Liver (tissue), 9 donors: ENCODE data around the gene KLF6. TPM values are rescaled to one million over a fixed set of nuclear protein-coding genes. Genes with fewer than 3 reads are reported as not detected.

Experiments used
- DNase-seq: peaks from one replicate; pipeline ENCODE4 v3.0.0-alpha.2; 2017; ENCODE audit warnings: low spot score
- H3K27ac ChIP-seq, 2 donors: one replicate each; pipeline ENCODE4 v1.7.0; 2013; ENCODE audit warnings: inconsistent platforms in 2 of 2, low read length in 2 of 2, control low read depth in 1 of 2, low read depth in 1 of 2, mild to moderate bottlenecking in 1 of 2
- H3K27me3 ChIP-seq, 4 donors: one replicate each; pipeline versions ENCODE4 v1.6.1 to v1.7.0; 2013; ENCODE audit warnings: low read length in 3 of 4, inconsistent platforms in 1 of 4, mild to moderate bottlenecking in 1 of 4, moderate library complexity in 1 of 4; ENCODE audit not compliant: control insufficient read depth in 4 of 4, insufficient read depth in 4 of 4
- H3K36me3 ChIP-seq, 4 donors: one replicate each; pipeline versions ENCODE4 v1.6.1 to v1.7.0; 2013; ENCODE audit warnings: low read length in 3 of 4, mild to moderate bottlenecking in 3 of 4, low read depth in 1 of 4, moderate library complexity in 1 of 4; ENCODE audit not compliant: control insufficient read depth in 4 of 4, insufficient read depth in 3 of 4
- H3K4me1 ChIP-seq, 4 donors: one replicate each; pipeline versions ENCODE4 v1.6.1 to v1.7.0; 2013; ENCODE audit warnings: low read length in 3 of 4, mild to moderate bottlenecking in 3 of 4, moderate library complexity in 1 of 4; ENCODE audit not compliant: control insufficient read depth in 4 of 4, insufficient read depth in 4 of 4
- H3K4me3 ChIP-seq, 3 donors: one replicate each; pipeline versions ENCODE4 v1.6.1 to v1.7.0; 2013; ENCODE audit warnings: low read length in 3 of 3, control low read depth in 1 of 3, low read depth in 1 of 3, mild to moderate bottlenecking in 1 of 3
- H3K9ac ChIP-seq, 2 donors: one replicate each; pipeline ENCODE4 v1.7.0; 2013; ENCODE audit warnings: low read length in 2 of 2, mild to moderate bottlenecking in 2 of 2, moderate library complexity in 2 of 2, control low read depth in 1 of 2, low read depth in 1 of 2
- H3K9me3 ChIP-seq, 4 donors: one replicate each; pipeline versions ENCODE4 v1.6.1 to v1.7.0; 2013; ENCODE audit warnings: low read length in 3 of 4; ENCODE audit not compliant: control insufficient read depth in 4 of 4
- ATF3 ChIP-seq: IDR thresholded peaks from 2 replicates; pipeline ENCODE4 v1.6.1; 2016; ENCODE audit warnings: antibody characterized with exemption
- EGR1 ChIP-seq, 2 donors: IDR thresholded peaks; 2 replicates each; pipeline ENCODE4 v1.6.1; 2016 to 2018; ENCODE audit warnings: antibody characterized with exemption in 2 of 2, low read depth in 2 of 2
- FOXA1 ChIP-seq: IDR thresholded peaks from 2 replicates; pipeline ENCODE4 v1.6.1; 2016; ENCODE audit warnings: antibody characterized with exemption
- FOXA2 ChIP-seq: IDR thresholded peaks from 2 replicates; pipeline ENCODE4 v1.6.1; 2016; ENCODE audit warnings: antibody characterized with exemption
- GABPA ChIP-seq, 2 donors: IDR thresholded peaks in 1 of 2; conservative IDR thresholded peaks in 1 of 2; 2 replicates each; pipeline ENCODE4 v1.6.1; 2016; ENCODE audit warnings: antibody characterized with exemption in 2 of 2, mild to moderate bottlenecking in 1 of 2, moderate library complexity in 1 of 2
- HNF4A ChIP-seq, 2 donors: conservative IDR thresholded peaks; 2 replicates each; pipeline ENCODE4 v1.6.1; 2016; ENCODE audit warnings: antibody characterized with exemption in 2 of 2, mild to moderate bottlenecking in 2 of 2
- HNF4G ChIP-seq: IDR thresholded peaks from 2 replicates; pipeline ENCODE4 v1.6.1; 2016; ENCODE audit warnings: antibody characterized with exemption
- JUND ChIP-seq, 2 donors: IDR thresholded peaks; 2 replicates each; pipeline ENCODE4 v1.6.1; 2016; ENCODE audit warnings: antibody characterized with exemption in 2 of 2
- MAX ChIP-seq: IDR thresholded peaks from 2 replicates; pipeline ENCODE4 v1.6.1; 2016; ENCODE audit warnings: antibody characterized with exemption
- NR2F2 ChIP-seq: IDR thresholded peaks from 2 replicates; pipeline ENCODE4 v1.6.1; 2016; ENCODE audit warnings: antibody characterized with exemption
- RAD21 ChIP-seq, 2 donors: IDR thresholded peaks; 2 replicates each; pipeline ENCODE4 v1.6.1; 2016; ENCODE audit warnings: antibody characterized with exemption in 2 of 2, mild to moderate bottlenecking in 2 of 2
- RXRA ChIP-seq, 2 donors: IDR thresholded peaks; 2 replicates each; pipeline ENCODE4 v1.6.1; 2017 to 2018; ENCODE audit warnings: antibody characterized with exemption in 2 of 2, mild to moderate bottlenecking in 1 of 2
- SP1 ChIP-seq: IDR thresholded peaks from 2 replicates; pipeline ENCODE4 v1.6.1; 2018; ENCODE audit warnings: antibody characterized with exemption, mild to moderate bottlenecking
- TAF1 ChIP-seq: conservative IDR thresholded peaks from 2 replicates; pipeline ENCODE4 v1.6.1; 2016; ENCODE audit warnings: antibody characterized with exemption, mild to moderate bottlenecking
- YY1 ChIP-seq: IDR thresholded peaks from 2 replicates; pipeline ENCODE4 v1.6.1; 2016; ENCODE audit warnings: antibody characterized with exemption, mild to moderate bottlenecking
- ZBTB33 ChIP-seq: IDR thresholded peaks from 2 replicates; pipeline ENCODE4 v1.6.1; 2016; ENCODE audit warnings: antibody characterized with exemption
- WGBS: extraction: QIAGEN DNeasy Blood & Tissue Kit; methylation state at CpG from one replicate; pipeline ENCODE4 v1.1.7; 2013; 5-methylcytosine and 5-hydroxymethylcytosine counted together
- polyA plus RNA-seq, 2 donors: library from polyadenylated mRNA; stranded (reverse) in 1 of 2; unstranded in 1 of 2; fragments of 200-250 nt in 1 of 2; fragments of >200 nt in 1 of 2; fragmentation: Nextera tagmentation in 1 of 2; extraction: Ambion mirVana in 1 of 2; gene quantifications; one replicate each; pipeline versions ENCODE4 v1.2.1 to v1.2.3, GENCODE V29; 2013 to 2015
- total RNA-seq, 2 donors: library from RNA; depleted of rRNA; stranded (reverse); fragments of >200 nt; gene quantifications; one replicate each; pipeline ENCODE4 v1.2.3, GENCODE V29; 2014
- TF ChIP-seq, protein P1 (sequence below): fragments of 150-350 bp; IDR thresholded peaks from 2 replicates; pipeline ENCODE4 v1.5.1; 2017; ENCODE audit warnings: improper control_type of control experiment, low read depth, low read length; ENCODE audit not compliant: missing input control
- TF ChIP-seq, protein P2 (sequence below): IDR thresholded peaks from 2 replicates; pipeline ENCODE4 v1.6.1; 2016; ENCODE audit warnings: antibody characterized with exemption, mild to moderate bottlenecking
- donor health status: healthy.
- donor health status: healthy.
- donor health status: healthy.
- donor health status: healthy.
- donor health status: healthy.

KLF6 gene
- total and polyA plus RNA-seq, 4 donors, result 11.0 to 124 (median 22.2) TPM

- no peak for TF ChIP-seq ZBTB33
Observed at GRCh38 chr10:3803927-3804741, 19.1 kb upstream of the KLF6 start (continued).

- H3K27me3 ChIP-seq, result no peaks in the 10 kb centered on the region
- peaks cover 0 to 22% (median 5%) of the 10 kb centered on the region in 4 donors for H3K4me1 ChIP-seq
- 42% methylated on average over 11 of the region's 11 CpGs for WGBS
- no peak overlapping the region for H3K4me3 ChIP-seq
- DNase-seq, result no peak
- H3K27ac ChIP-seq, result peak overlapping the region; percentile 80 to 86
- TF ChIP-seq EGR1 (IDR thresholded peaks at IDR 0.05; ENCODE audit: low read depth in 2 of 2) (no peak), MAX (peak; percentile 59), HNF4G (no peak), TAF1 (no peak), ZBTB33 (no peak), SP1 (peak; percentile 66), NR2F2 (no peak), RXRA (IDR thresholded peaks at IDR 0.05) (peak in 1 of 2 donors; percentile 58), GABPA (IDR thresholded peaks at IDR 0.05 in 1 of 2, conservative IDR thresholded peaks at IDR 0.05 in 1 of 2) (no peak), JUND (IDR thresholded peaks at IDR 0.05) (peak in 1 of 2 donors; percentile 43), FOXA1 (no peak), RAD21 (IDR thresholded peaks at IDR 0.05) (peak; percentile 41 to 50), FOXA2 (no peak), HNF4A (conservative IDR thresholded peaks at IDR 0.05) (peak; percentile 15 to 37), ATF3 (no peak), YY1 (no peak)
- TF ChIP-seq, protein P1, sequence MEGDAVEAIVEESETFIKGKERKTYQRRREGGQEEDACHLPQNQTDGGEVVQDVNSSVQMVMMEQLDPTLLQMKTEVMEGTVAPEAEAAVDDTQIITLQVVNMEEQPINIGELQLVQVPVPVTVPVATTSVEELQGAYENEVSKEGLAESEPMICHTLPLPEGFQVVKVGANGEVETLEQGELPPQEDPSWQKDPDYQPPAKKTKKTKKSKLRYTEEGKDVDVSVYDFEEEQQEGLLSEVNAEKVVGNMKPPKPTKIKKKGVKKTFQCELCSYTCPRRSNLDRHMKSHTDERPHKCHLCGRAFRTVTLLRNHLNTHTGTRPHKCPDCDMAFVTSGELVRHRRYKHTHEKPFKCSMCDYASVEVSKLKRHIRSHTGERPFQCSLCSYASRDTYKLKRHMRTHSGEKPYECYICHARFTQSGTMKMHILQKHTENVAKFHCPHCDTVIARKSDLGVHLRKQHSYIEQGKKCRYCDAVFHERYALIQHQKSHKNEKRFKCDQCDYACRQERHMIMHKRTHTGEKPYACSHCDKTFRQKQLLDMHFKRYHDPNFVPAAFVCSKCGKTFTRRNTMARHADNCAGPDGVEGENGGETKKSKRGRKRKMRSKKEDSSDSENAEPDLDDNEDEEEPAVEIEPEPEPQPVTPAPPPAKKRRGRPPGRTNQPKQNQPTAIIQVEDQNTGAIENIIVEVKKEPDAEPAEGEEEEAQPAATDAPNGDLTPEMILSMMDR, result no peak
- TF ChIP-seq, protein P2, sequence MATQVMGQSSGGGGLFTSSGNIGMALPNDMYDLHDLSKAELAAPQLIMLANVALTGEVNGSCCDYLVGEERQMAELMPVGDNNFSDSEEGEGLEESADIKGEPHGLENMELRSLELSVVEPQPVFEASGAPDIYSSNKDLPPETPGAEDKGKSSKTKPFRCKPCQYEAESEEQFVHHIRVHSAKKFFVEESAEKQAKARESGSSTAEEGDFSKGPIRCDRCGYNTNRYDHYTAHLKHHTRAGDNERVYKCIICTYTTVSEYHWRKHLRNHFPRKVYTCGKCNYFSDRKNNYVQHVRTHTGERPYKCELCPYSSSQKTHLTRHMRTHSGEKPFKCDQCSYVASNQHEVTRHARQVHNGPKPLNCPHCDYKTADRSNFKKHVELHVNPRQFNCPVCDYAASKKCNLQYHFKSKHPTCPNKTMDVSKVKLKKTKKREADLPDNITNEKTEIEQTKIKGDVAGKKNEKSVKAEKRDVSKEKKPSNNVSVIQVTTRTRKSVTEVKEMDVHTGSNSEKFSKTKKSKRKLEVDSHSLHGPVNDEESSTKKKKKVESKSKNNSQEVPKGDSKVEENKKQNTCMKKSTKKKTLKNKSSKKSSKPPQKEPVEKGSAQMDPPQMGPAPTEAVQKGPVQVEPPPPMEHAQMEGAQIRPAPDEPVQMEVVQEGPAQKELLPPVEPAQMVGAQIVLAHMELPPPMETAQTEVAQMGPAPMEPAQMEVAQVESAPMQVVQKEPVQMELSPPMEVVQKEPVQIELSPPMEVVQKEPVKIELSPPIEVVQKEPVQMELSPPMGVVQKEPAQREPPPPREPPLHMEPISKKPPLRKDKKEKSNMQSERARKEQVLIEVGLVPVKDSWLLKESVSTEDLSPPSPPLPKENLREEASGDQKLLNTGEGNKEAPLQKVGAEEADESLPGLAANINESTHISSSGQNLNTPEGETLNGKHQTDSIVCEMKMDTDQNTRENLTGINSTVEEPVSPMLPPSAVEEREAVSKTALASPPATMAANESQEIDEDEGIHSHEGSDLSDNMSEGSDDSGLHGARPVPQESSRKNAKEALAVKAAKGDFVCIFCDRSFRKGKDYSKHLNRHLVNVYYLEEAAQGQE, result no peak
- no peaks in the 10 kb centered on the region for H3K9me3 ChIP-seq
- H3K36me3 ChIP-seq, result no peaks in the 10 kb centered on the region
- H3K9ac ChIP-seq, result peak overlapping the region; percentile 43 to 47
Observed at GRCh38 chr10:3803295-3803926, 18.4 kb upstream of the KLF6 start.
